Hepatocyte (in vitro differentiated cells): ENCODE results near the gene C19orf47. TPM values are rescaled to one million over a fixed set of nuclear protein-coding genes. Genes with fewer than 3 reads are reported as not detected.
"Not testable (repeated sequence)": the region's sequence is repeated elsewhere in the genome, so short reads cannot be mapped to it uniquely, and the experiment has no call there.

Source experiments
- DNase-seq: peaks from one replicate; pipeline ENCODE4 v3.0.0-alpha.2; 2016; ENCODE audit warnings: low spot score
- H2AFZ ChIP-seq: fragments of 200-600 bp; sonication (generic); 2 replicates; pipeline ENCODE4 v1.6.0; 2016; ENCODE audit warnings: antibody characterized with exemption, mild to moderate bottlenecking
- H3K27ac ChIP-seq: fragments of 200-600 bp; sonication (generic); 2 replicates; pipeline ENCODE4 v1.5.1; 2016; ENCODE audit warnings: mild to moderate bottlenecking
- H3K27me3 ChIP-seq: fragments of 200-600 bp; sonication (generic); 2 replicates; pipeline ENCODE4 v1.6.1; 2016
- H3K36me3 ChIP-seq: fragments of 200-600 bp; sonication (generic); replicated peaks from 2 replicates; pipeline ENCODE4 v1.5.1; 2016; ENCODE audit warnings: low read depth; ENCODE audit not compliant: insufficient read depth
- H3K4me1 ChIP-seq: fragments of 200-600 bp; sonication (generic); 2 replicates; pipeline ENCODE4 v1.5.1; 2016; ENCODE audit warnings: mild to moderate bottlenecking, moderate library complexity; ENCODE audit not compliant: insufficient read depth
- H3K4me2 ChIP-seq: fragments of 200-600 bp; sonication (generic); 2 replicates; pipeline ENCODE4 v1.6.0; 2016
- H3K4me3 ChIP-seq: fragments of 200-600 bp; sonication (generic); 2 replicates; pipeline ENCODE4 v1.5.1; 2016; ENCODE audit warnings: mild to moderate bottlenecking
- H3K79me2 ChIP-seq: fragments of 200-600 bp; sonication (generic); 2 replicates; pipeline ENCODE4 v1.6.0; 2017; ENCODE audit warnings: mild to moderate bottlenecking
- H3K9me2 ChIP-seq: fragments of 200-600 bp; sonication (generic); replicated peaks from 2 replicates; pipeline ENCODE4 v1.6.0; 2017; ENCODE audit warnings: mild to moderate bottlenecking; ENCODE audit not compliant: insufficient read depth
- H3K9me3 ChIP-seq: fragments of 200-600 bp; sonication (generic); 2 replicates; pipeline ENCODE4 v1.5.1; 2016; ENCODE audit warnings: low read depth, mild to moderate bottlenecking
- H4K20me1 ChIP-seq: fragments of 200-600 bp; sonication (generic); 2 replicates; pipeline ENCODE4 v1.6.0; 2016; ENCODE audit warnings: mild to moderate bottlenecking; ENCODE audit not compliant: insufficient read depth, poor library complexity, severe bottlenecking
- EZH2 ChIP-seq: fragments of 200-600 bp; sonication (generic); IDR thresholded peaks from 2 replicates; pipeline ENCODE4 v1.6.1; 2016; ENCODE audit warnings: antibody characterized with exemption, mild to moderate bottlenecking, borderline replicate concordance
- EZH2phosphoT487 ChIP-seq: fragments of 200-600 bp; sonication (generic); IDR thresholded peaks from one replicate; pipeline ENCODE4 v1.6.1; 2018; ENCODE audit warnings: antibody characterized with exemption, mild to moderate bottlenecking, low read depth, moderate library complexity; ENCODE audit not compliant: unreplicated experiment, severe bottlenecking
- WGBS: methylation state at CpG from one replicate; pipeline ENCODE4 v1.1.6; 2016; ENCODE audit warnings: low lambda C conversion rate; ENCODE audit errors: missing lambda C conversion rate; 5-methylcytosine and 5-hydroxymethylcytosine counted together
- polyA plus RNA-seq: library from polyadenylated mRNA; unstranded; fragments of >200 nt; fragmentation: Nextera tagmentation; extraction: Ambion mirVana; gene quantifications from 2 replicates; pipeline ENCODE4 v1.2.1, GENCODE V29; 2016
- total RNA-seq: library from RNA; depleted of rRNA; stranded (reverse); fragments of >200 nt; gene quantifications from 2 replicates; pipeline ENCODE4 v1.2.3, GENCODE V29; 2014
- TF ChIP-seq, protein P1 (sequence below): fragments of 200-600 bp; sonication (generic); IDR thresholded peaks from 2 replicates; pipeline ENCODE4 v1.5.1; 2016; ENCODE audit warnings: antibody characterized with exemption, mild to moderate bottlenecking; ENCODE audit not compliant: poor library complexity

C19orf47 gene
- total and polyA plus RNA-seq, 2 experiments from 2014 or later, result 7.4 to 9.8 TPM

GRCh38 chr19:40335855-40336600 lies 12.2 kb downstream of the C19orf47 start:
- no peak overlapping the region for H3K4me2 ChIP-seq
- H2AFZ ChIP-seq, result no peak overlapping the region
- H3K79me2 ChIP-seq, result peaks cover 7% of the 10 kb centered on the region
- no peaks in the 10 kb centered on the region for H4K20me1 ChIP-seq
- TF ChIP-seq, protein P1, sequence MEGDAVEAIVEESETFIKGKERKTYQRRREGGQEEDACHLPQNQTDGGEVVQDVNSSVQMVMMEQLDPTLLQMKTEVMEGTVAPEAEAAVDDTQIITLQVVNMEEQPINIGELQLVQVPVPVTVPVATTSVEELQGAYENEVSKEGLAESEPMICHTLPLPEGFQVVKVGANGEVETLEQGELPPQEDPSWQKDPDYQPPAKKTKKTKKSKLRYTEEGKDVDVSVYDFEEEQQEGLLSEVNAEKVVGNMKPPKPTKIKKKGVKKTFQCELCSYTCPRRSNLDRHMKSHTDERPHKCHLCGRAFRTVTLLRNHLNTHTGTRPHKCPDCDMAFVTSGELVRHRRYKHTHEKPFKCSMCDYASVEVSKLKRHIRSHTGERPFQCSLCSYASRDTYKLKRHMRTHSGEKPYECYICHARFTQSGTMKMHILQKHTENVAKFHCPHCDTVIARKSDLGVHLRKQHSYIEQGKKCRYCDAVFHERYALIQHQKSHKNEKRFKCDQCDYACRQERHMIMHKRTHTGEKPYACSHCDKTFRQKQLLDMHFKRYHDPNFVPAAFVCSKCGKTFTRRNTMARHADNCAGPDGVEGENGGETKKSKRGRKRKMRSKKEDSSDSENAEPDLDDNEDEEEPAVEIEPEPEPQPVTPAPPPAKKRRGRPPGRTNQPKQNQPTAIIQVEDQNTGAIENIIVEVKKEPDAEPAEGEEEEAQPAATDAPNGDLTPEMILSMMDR, result no peak
- TF ChIP-seq EZH2 (no peak), EZH2phosphoT487 (no peak)
- no peaks in the 10 kb centered on the region for H3K27me3 ChIP-seq
- no peaks in the 10 kb centered on the region for H3K9me2 ChIP-seq
- no peaks in the 10 kb centered on the region for H3K4me1 ChIP-seq
- no peaks in the 10 kb centered on the region for H3K36me3 ChIP-seq
- H3K9me3 ChIP-seq, result no peaks in the 10 kb centered on the region
- H3K4me3 ChIP-seq, result no peak overlapping the region
- WGBS, result 97% methylated on average over 13 of the region's 15 CpGs
- no peak for DNase-seq
- H3K27ac ChIP-seq, result no peak overlapping the region

DNA sequence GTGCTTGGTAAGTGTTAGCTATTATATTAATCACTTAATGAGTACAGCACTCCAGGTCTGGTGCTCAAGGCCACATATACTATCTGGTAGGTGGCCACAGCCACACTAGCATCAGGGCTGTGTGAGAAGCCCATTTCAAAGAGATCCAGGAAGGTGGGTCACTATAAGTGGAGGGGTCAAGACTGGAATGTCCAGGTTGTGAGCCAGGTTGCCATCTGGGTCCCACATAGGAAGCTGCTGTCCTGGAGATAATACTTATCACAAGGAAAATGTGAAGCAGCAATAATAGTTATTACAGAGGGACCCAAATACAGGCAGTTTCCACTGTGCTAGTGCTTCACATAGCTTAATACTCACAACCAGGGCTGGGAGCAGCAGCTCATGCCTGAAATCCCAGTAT lies 13.1 kb downstream of the C19orf47 start:
- no peaks in the 10 kb centered on the region for H3K27me3 ChIP-seq
- no peak for TF ChIP-seq EZH2
- TF ChIP-seq, protein P1, result no peak
- TF ChIP-seq EZH2phosphoT487, result no peak
- no peaks in the 10 kb centered on the region for H3K9me2 ChIP-seq
- no peak overlapping the region for H3K4me2 ChIP-seq
- DNase-seq, result no peak
- no peaks in the 10 kb centered on the region for H3K36me3 ChIP-seq
- H2AFZ ChIP-seq, result no peak overlapping the region
- no peaks in the 10 kb centered on the region for H4K20me1 ChIP-seq
- no peak overlapping the region for H3K4me3 ChIP-seq
- H3K27ac ChIP-seq, result no peak overlapping the region
- H3K4me1 ChIP-seq, result no peaks in the 10 kb centered on the region
- peaks cover 7% of the 10 kb centered on the region for H3K79me2 ChIP-seq
- H3K9me3 ChIP-seq, result no peaks in the 10 kb centered on the region

GRCh38 chr19:40333083-40333482 lies 15.1 kb downstream of the C19orf47 start:
- DNase-seq, H3K9me2 ChIP-seq, H3K4me2 ChIP-seq, H3K9me3 ChIP-seq, H3K4me1 ChIP-seq, H3K27ac ChIP-seq, H3K4me3 ChIP-seq, H3K79me2 ChIP-seq, H3K36me3 ChIP-seq, H4K20me1 ChIP-seq, H3K27me3 ChIP-seq, H2AFZ ChIP-seq: not testable (repeated sequence)
- WGBS, result 96% methylated on average over 6 of the region's 6 CpGs

- WGBS, result 92% methylated on average over 6 of the region's 6 CpGs
- Histone ChIP-seq H3K79me2 (no peaks in the 10 kb centered on the region), H3K9me2 (no peaks in the 10 kb centered on the region), H3K4me3 (no peak overlapping the region), H3K4me1 (no peaks in the 10 kb centered on the region), H3K27ac (no peak overlapping the region), H3K4me2 (no peak overlapping the region), H4K20me1 (no peaks in the 10 kb centered on the region), H2AFZ (no peak overlapping the region), H3K27me3 (no peaks in the 10 kb centered on the region), H3K9me3 (no peaks in the 10 kb centered on the region), H3K36me3 (no peaks in the 10 kb centered on the region)
- TF ChIP-seq EZH2phosphoT487 (no peak), EZH2 (no peak)
- TF ChIP-seq, protein P1, result no peak
- no peak for DNase-seq
Observed at GRCh38 chr19:40332669-40333068, 15.5 kb downstream of the C19orf47 start.
